Activated B cell treated with CpG ODN at 0.5 μM for 24 hours (primary cell): ENCODE measurements around the gene SHBG. TPM values are rescaled to one million over a fixed set of nuclear protein-coding genes. Genes with fewer than 3 reads are reported as not detected.

Experiments
- ATAC-seq: fragments of 200-7000 bp; cut with Tn5 transposase; one replicate; pipeline ENCODE4 v1.10.0; 2021; ENCODE audit warnings: low read depth, mild to moderate bottlenecking, moderate library complexity
- CTCF ChIA-PET: fragments of 350-600 bp; sonication (Branson Sonifier 250); formaldehyde crosslinking; loops from one replicate; lab custom pipeline; 2021; ENCODE audit warnings: antibody characterized with exemption; lab: Charles Lee
- POLR2A ChIA-PET: fragments of 350-600 bp; sonication (Branson Sonifier 250); formaldehyde crosslinking; loops from one replicate; lab custom pipeline; 2021; ENCODE audit warnings: antibody characterized with exemption; lab: Charles Lee
- DNase-seq: peaks from one replicate; pipeline ENCODE4 v3.0.0; 2022
- H3K27ac Mint-ChIP-seq: one replicate; pipeline ENCODE4 v1.8.0; 2020; ENCODE audit warnings: mixed read lengths
- H3K27me3 Mint-ChIP-seq: one replicate; pipeline ENCODE4 v1.8.0; 2021; ENCODE audit warnings: mixed read lengths
- H3K36me3 Mint-ChIP-seq: one replicate; pipeline ENCODE4 v1.8.0; 2021; ENCODE audit warnings: low read depth, mixed read lengths
- H3K4me1 Mint-ChIP-seq: one replicate; pipeline ENCODE4 v1.8.0; 2021; ENCODE audit warnings: mixed read lengths
- H3K4me3 Mint-ChIP-seq: one replicate; pipeline ENCODE4 v1.8.0; 2020; ENCODE audit warnings: mild to moderate bottlenecking, mixed read lengths
- H3K9me3 Mint-ChIP-seq: one replicate; pipeline ENCODE4 v1.8.0; 2020; ENCODE audit warnings: mixed read lengths
- intact Hi-C: fragments of 100-400 bp; cut with micrococcal nuclease; formaldehyde crosslinking; loops from one replicate; pipeline ENCODE4 v1.15.1; 2024
- total RNA-seq: library from RNA; stranded (reverse); gene quantifications from 2 replicates; pipeline ENCODE4 v1.2.3, GENCODE V29; 2022
- TF ChIP-seq, protein P1 (sequence below): fragments of 200-600 bp; IDR thresholded peaks from one replicate; pipeline ENCODE4 v1.8.0; 2022; ENCODE audit warnings: antibody characterized with exemption, mild to moderate bottlenecking

Gene SHBG
- not detected in 2 replicates for total RNA-seq

- ATAC-seq (no peak), DNase-seq (no peak)
- no peaks in the 10 kb centered on the region for H3K9me3 Mint-ChIP-seq
- CTCF ChIA-PET, result no interaction called here
- TF ChIP-seq, protein P1, sequence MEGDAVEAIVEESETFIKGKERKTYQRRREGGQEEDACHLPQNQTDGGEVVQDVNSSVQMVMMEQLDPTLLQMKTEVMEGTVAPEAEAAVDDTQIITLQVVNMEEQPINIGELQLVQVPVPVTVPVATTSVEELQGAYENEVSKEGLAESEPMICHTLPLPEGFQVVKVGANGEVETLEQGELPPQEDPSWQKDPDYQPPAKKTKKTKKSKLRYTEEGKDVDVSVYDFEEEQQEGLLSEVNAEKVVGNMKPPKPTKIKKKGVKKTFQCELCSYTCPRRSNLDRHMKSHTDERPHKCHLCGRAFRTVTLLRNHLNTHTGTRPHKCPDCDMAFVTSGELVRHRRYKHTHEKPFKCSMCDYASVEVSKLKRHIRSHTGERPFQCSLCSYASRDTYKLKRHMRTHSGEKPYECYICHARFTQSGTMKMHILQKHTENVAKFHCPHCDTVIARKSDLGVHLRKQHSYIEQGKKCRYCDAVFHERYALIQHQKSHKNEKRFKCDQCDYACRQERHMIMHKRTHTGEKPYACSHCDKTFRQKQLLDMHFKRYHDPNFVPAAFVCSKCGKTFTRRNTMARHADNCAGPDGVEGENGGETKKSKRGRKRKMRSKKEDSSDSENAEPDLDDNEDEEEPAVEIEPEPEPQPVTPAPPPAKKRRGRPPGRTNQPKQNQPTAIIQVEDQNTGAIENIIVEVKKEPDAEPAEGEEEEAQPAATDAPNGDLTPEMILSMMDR, result no peak
- H3K4me1 Mint-ChIP-seq, result peaks cover 11% of the 10 kb centered on the region
- POLR2A ChIA-PET, result interaction anchor here (1.1 to 1.4 kb wide), 2 partner anchors 20 to 56 kb away, joined by 3 to 4 read pairs; no protein-coding TSS in a partner anchor
- peaks cover 7% of the 10 kb centered on the region for H3K36me3 Mint-ChIP-seq
- H3K27ac Mint-ChIP-seq, result peak within 1 kb of the TSS; percentile 15
- H3K4me3 Mint-ChIP-seq, result no peak within 1 kb of the TSS
- intact Hi-C loops, result no loop called here
- no peaks in the 10 kb centered on the region for H3K27me3 Mint-ChIP-seq
Measured at GRCh38 chr17:7629939-7630571, at the start of gene SHBG. Gene SHBG, plus strand, starts transcription at chr17:7630135. Its CDS starts 38 bp downstream, at chr17:7630173.

DNA sequence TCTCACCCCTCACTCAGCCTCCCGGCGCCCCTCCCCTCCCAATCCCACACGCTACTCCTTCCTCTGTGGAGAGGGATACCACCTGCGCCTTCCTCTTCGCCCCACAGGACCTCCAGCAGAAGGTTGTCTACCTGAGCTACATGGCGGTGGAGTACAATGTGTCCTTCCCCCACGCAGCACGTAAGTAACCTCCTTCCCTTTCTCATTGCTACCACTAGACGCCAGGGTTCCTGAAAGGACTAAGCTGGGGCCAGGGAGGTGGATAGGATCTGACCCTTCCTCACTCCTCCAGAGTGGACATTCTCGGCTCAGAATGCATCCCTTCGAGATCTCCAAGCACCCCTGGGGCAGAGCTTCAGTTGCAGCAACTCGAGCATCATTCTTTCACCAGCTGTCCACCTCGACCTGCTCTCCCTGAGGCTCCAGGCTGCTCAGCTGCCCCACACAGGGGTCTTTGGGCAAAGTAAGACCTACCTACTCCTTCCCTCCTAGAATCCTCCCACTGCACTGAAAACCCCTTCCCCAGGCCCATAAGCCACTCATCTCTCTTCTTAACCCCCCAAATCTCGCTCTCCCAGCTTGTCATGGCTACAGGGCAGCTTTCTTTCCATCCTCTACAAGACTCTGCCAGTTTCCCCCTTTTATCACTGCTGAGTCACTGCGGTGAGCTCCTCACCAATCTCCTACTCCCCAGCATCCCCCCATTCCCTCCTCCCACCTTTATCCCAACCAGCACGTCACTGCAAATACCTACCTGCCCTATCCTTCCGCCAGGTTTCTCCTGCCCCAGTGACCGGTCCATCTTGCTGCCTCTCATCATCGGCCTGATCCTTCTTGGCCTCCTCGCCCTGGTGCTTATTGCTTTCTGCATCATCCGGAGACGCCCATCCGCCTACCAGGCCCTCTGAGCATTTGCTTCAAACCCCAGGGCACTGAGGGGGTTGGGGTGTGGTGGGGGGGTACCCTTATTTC is 49.0 kb upstream of the SHBG start:
- no peak for DNase-seq

DNA sequence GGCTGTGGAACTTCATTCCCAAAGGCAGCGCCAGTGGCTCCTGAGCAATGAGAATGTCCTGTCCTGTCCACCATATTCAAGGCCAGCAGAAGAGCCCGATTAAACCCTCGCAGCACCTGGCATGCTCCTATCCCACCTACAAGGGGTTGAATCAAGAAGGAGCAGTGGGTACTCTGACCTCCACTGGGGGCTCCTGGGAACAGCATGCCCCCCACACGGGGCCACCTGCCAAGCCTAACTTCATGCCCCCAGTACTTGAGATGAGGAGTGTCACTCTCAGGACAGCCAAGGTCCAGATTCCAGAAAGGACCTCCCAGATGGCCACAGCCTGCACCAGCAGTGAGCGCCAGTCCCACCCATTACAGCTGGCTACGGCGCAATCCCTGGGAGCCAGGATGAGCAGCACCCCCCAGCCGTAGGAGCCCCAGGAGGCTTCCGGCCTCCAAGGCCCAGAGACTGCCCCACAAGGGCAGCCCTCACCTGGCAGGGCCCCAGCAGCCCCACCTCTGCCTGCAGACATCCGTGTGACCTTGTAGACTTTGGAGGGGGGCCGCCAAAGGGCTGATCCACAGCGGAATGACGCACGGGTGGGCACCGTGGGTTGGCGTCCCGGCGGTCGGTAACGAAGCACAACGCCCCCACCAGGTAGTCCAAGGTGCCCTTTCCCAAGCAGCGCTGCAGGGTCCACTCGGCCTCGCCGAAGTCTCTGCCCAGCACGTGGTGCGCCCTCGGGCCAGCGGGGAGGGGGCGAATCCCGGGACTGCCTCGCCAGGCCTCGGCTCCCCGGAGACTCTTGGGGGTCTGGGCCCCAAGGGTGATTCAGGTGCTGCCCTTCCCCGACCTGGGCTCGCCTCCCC is 47.3 kb upstream of the SHBG start:
- Mint-ChIP-seq H3K27ac (peak overlapping the region; percentile 100), H3K9me3 (no peaks in the 10 kb centered on the region), H3K36me3 (peaks cover 50% of the 10 kb centered on the region), H3K4me1 (peaks cover 72% of the 10 kb centered on the region), H3K4me3 (peak overlapping the region; percentile 100), H3K27me3 (no peaks in the 10 kb centered on the region)
- ChIA-PET POLR2A (interaction anchor here (0.6 to 4.6 kb wide), 16 partner anchors 10 to 591 kb away, joined by 4 to 131 read pairs (median 8); partner anchors contain the start of genes ACAP1, CYB5D1, FXR2 and GPS2), CTCF (no interaction called here)
- TF ChIP-seq, protein P1, result no peak
- intact Hi-C loops, result loop anchor here (1.0 to 10.0 kb wide), 4 partner anchors 21 to 538 kb away; partner anchors contain the start of genes SENP3 and SLC16A11
- DNase-seq (no peak), ATAC-seq (no peak)

More for the DNA sequence above, 49.0 kb upstream of the SHBG start:
- TF ChIP-seq, protein P1, result no peak
- intact Hi-C loops, result loop anchor here (10.0 kb wide), 1 partner anchor 536 kb away; the partner anchor contains the start of gene SLC16A11
- no peak for ATAC-seq
- Mint-ChIP-seq H3K36me3 (peaks cover 59% of the 10 kb centered on the region), H3K4me3 (peak overlapping the region; percentile 41), H3K9me3 (no peaks in the 10 kb centered on the region), H3K27ac (peak overlapping the region; percentile 75), H3K27me3 (no peaks in the 10 kb centered on the region), H3K4me1 (peaks cover 86% of the 10 kb centered on the region)
- ChIA-PET CTCF (interaction anchor here (3.5 kb wide), 1 partner anchor 8 kb away, joined by 22 read pairs; the partner anchor contains the start of gene SOX15), POLR2A (interaction anchor here (0.9 to 3.1 kb wide), 9 partner anchors 8 to 272 kb away, joined by 3 to 36 read pairs (median 4); partner anchors contain the start of genes TP53 and WRAP53)

DNA sequence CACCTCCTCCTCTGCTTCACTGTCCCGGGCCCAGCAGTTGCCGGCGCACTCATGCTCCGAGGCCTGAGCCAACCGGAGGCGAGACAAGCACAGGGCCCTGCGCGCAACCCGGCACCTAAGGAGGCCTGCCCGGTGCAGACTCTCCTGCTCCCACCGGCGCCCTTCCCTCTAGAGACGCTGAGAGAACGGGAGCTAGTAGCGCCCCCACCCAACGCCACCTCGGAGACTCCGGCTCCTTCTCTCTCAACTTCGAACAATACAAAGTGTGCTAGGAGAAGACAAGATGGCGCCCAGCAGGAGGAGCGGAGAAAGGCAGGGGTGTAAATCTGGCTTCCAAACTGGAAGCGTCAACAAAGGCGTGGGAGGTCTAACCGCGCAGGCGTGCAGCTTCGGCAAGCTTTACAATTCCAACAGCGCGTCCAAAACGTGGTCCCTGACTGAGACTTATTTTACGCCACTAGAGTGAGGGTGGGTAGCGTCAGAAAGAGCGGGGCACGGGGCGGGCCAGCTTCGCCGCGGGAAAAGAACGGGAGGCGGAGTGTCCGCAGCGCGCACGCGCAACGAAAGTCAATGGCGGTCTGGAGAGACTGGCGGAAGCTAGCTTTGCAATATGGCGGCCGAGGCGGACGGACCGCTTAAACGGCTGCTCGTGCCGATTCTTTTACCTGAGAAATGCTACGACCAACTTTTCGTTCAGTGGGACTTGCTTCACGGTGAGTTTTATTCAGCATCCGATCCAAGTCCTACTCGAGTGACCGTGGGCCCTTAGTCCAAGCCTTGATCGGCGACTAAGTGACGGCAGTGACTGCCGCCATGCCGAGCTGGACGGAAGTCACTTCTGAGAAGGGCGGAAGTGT is 46.5 kb upstream of the SHBG start, which contains the start of gene MPDU1:
Gene MPDU1 (plus strand): TSS at position 600 of the 857 bp plus-strand sequence. CDS start 11 bp downstream, at position 611.
- Mint-ChIP-seq H3K4me1 (peaks cover 64% of the 10 kb centered on the region), H3K27ac (peak within 1 kb of the TSS; percentile 100), H3K27me3 (no peaks in the 10 kb centered on the region), H3K9me3 (no peaks in the 10 kb centered on the region), H3K4me3 (peak within 1 kb of the TSS; percentile 100), H3K36me3 (peaks cover 48% of the 10 kb centered on the region)
- peak; percentile 76 for ATAC-seq
- intact Hi-C loops, result loop anchor here (1.0 to 10.0 kb wide), 6 partner anchors 11 to 539 kb away; partner anchors contain the start of genes POLR2A, SENP3 and SLC16A11
- ChIA-PET CTCF (interaction anchor here (0.9 to 3.1 kb wide), 7 partner anchors 12 to 228 kb away, joined by 3 to 15 read pairs (median 3); partner anchors contain the start of gene SENP3), POLR2A (interaction anchor here (0.6 to 4.6 kb wide), 41 partner anchors 11 to 711 kb away, joined by 3 to 131 read pairs (median 5); partner anchors contain the start of genes ACAP1, ATP1B2, CYB5D1 and FXR2)
- DNase-seq, result peak; percentile 90
- TF ChIP-seq, protein P1, result no peak
